ENCODE results near the gene WSCD2. TPM values are rescaled to one million over a fixed set of nuclear protein-coding genes. Genes with fewer than 3 reads are reported as not detected.

The WSCD2 gene
- polyA plus RNA-seq, 1 donor (not counting 4 experiments of a cell fraction or from before 2014, with no cell fraction given): not detected

- H3K4me2 ChIP-seq (ENCODE audit: control insufficient read depth, extremely low read depth, insufficient read depth, low read depth, low read length): no peak overlapping the region
- dilution Hi-C loops (cut with MboI; ENCODE audit: extremely low pct_ligation_motif_present, low sequenced_read_pairs): no loop called here
- TF ChIP-seq EZH2 (IDR thresholded peaks at IDR 0.05; ENCODE audit: low read length): no peak
- no peak for TF ChIP-seq CTCF (optimal IDR thresholded peaks at IDR 0.05 in 1 of 3, IDR thresholded peaks at IDR 0.05 in 1 of 3, conservative IDR thresholded peaks at IDR 0.05 in 1 of 3; ENCODE audit: extremely low read depth in 1 of 3, insufficient read depth in 2 of 3, low read length in 3 of 3)
Observed at GRCh38 chr12:108187831-108188230, 58.7 kb downstream of the WSCD2 start.

GRCh38 chr12:108190529-108190928, 61.4 kb downstream of the WSCD2 start:
- Histone ChIP-seq H2AFZ (ENCODE audit: control insufficient read depth, low read length) (no peak overlapping the region), H3K79me2 (ENCODE audit: control insufficient read depth, insufficient read depth, low read length) (no peaks in the 10 kb centered on the region), H3K4me3 (ENCODE audit: control insufficient read depth in 2 of 3, extremely low read depth in 1 of 3, insufficient read depth in 2 of 3, low read depth in 1 of 3, low read length in 3 of 3) (no peak overlapping the region), H4K20me1 (ENCODE audit: control insufficient read depth, extremely low read depth, insufficient read depth, low read length) (no peaks in the 10 kb centered on the region), H3K4me2 (ENCODE audit: control insufficient read depth, extremely low read depth, insufficient read depth, low read depth, low read length) (no peak overlapping the region), H3K27ac (ENCODE audit: control insufficient read depth, insufficient read depth, low read length) (no peak overlapping the region), H3K9ac (ENCODE audit: control insufficient read depth, extremely low read depth, insufficient read depth, low read length) (no peak overlapping the region), H3K36me3 (ENCODE audit: control insufficient read depth in 2 of 2, extremely low read depth in 1 of 2, insufficient read depth in 2 of 2, low read length in 2 of 2) (no peaks in the 10 kb centered on the region), H3K9me1 (ENCODE audit: control insufficient read depth, extremely low read depth, insufficient read depth, low read length) (no peaks in the 10 kb centered on the region), H3K9me3 (ENCODE audit: control insufficient read depth, low read depth, low read length) (no peaks in the 10 kb centered on the region), H3K27me3 (ENCODE audit: control insufficient read depth, extremely low read depth, insufficient read depth, low read length) (no peaks in the 10 kb centered on the region), H3K4me1 (ENCODE audit: control insufficient read depth, extremely low read depth, insufficient read depth, low read length) (no peaks in the 10 kb centered on the region)
- TF ChIP-seq EZH2 (IDR thresholded peaks at IDR 0.05; ENCODE audit: low read length) (no peak), CTCF (optimal IDR thresholded peaks at IDR 0.05 in 1 of 3, IDR thresholded peaks at IDR 0.05 in 1 of 3, conservative IDR thresholded peaks at IDR 0.05 in 1 of 3; ENCODE audit: extremely low read depth in 1 of 3, insufficient read depth in 2 of 3, low read length in 3 of 3) (no peak)
- dilution Hi-C loops (cut with MboI; ENCODE audit: extremely low pct_ligation_motif_present, low sequenced_read_pairs): no loop called here
- no peak for FAIRE-seq
- DNase-seq (ENCODE audit: low read depth, low spot score): no peak

More at GRCh38 chr12:108187831-108188230, 58.7 kb downstream of the WSCD2 start:
- Histone ChIP-seq H3K79me2 (ENCODE audit: control insufficient read depth, insufficient read depth, low read length) (no peaks in the 10 kb centered on the region), H2AFZ (ENCODE audit: control insufficient read depth, low read length) (no peak overlapping the region), H4K20me1 (ENCODE audit: control insufficient read depth, extremely low read depth, insufficient read depth, low read length) (no peaks in the 10 kb centered on the region), H3K4me1 (ENCODE audit: control insufficient read depth, extremely low read depth, insufficient read depth, low read length) (no peaks in the 10 kb centered on the region), H3K9ac (ENCODE audit: control insufficient read depth, extremely low read depth, insufficient read depth, low read length) (no peak overlapping the region), H3K9me3 (ENCODE audit: control insufficient read depth, low read depth, low read length) (no peaks in the 10 kb centered on the region), H3K27me3 (ENCODE audit: control insufficient read depth, extremely low read depth, insufficient read depth, low read length) (no peaks in the 10 kb centered on the region), H3K27ac (ENCODE audit: control insufficient read depth, insufficient read depth, low read length) (no peak overlapping the region), H3K36me3 (ENCODE audit: control insufficient read depth in 2 of 2, extremely low read depth in 1 of 2, insufficient read depth in 2 of 2, low read length in 2 of 2) (no peaks in the 10 kb centered on the region), H3K9me1 (ENCODE audit: control insufficient read depth, extremely low read depth, insufficient read depth, low read length) (no peaks in the 10 kb centered on the region), H3K4me3 (ENCODE audit: control insufficient read depth in 2 of 3, extremely low read depth in 1 of 3, insufficient read depth in 2 of 3, low read depth in 1 of 3, low read length in 3 of 3) (no peak overlapping the region)
- FAIRE-seq: no peak
- no peak for DNase-seq (ENCODE audit: low read depth, low spot score)
